Superior temporal gyrus (tissue), 1 donor: Measurements from ENCODE around the gene EEF2.

Experiments used
- DNase-seq: peaks from one replicate; pipeline ENCODE4 v3.0.0-alpha.2; 2016; ENCODE audit errors: extremely low spot score

Gene EEF2

GRCh38 chr19:3984908-3985642 is at the start of gene EEF2:
TSS of gene EEF2 (minus strand) at chr19:3985463. CDS start at chr19:3985380, 83 bp downstream.
- DNase-seq = peak; percentile 95

- peak; percentile 90 for DNase-seq
Observed at GRCh38 chr19:4034048-4035017, 49.1 kb upstream of the EEF2 start.

GRCh38 chr19:4033028-4033956 is 48.0 kb upstream of the EEF2 start:
- DNase-seq = no peak

- DNase-seq = no peak
Observed at GRCh38 chr19:4032436-4032835, 47.2 kb upstream of the EEF2 start.

GRCh38 chr19:4031420-4031819 is 46.2 kb upstream of the EEF2 start:
- no peak for DNase-seq

- no peak for DNase-seq
Observed at GRCh38 chr19:4030981-4031380, 45.7 kb upstream of the EEF2 start.

GRCh38 chr19:4030552-4030951 is 45.3 kb upstream of the EEF2 start:
- no peak for DNase-seq

GRCh38 chr19:4029247-4029614 is 44.0 kb upstream of the EEF2 start:
- no peak for DNase-seq

- no peak for DNase-seq
Observed at GRCh38 chr19:4028334-4029246, 43.3 kb upstream of the EEF2 start.

- DNase-seq = no peak
Observed at GRCh38 chr19:4027146-4027545, 41.9 kb upstream of the EEF2 start.

- DNase-seq = no peak
Observed at GRCh38 chr19:4025317-4025716, 40.1 kb upstream of the EEF2 start.

GRCh38 chr19:4023600-4024398 is 38.5 kb upstream of the EEF2 start:
- no peak for DNase-seq

- DNase-seq = no peak
Observed at GRCh38 chr19:4019578-4019977, 34.3 kb upstream of the EEF2 start.

- DNase-seq = no peak
Observed at GRCh38 chr19:4018775-4019504, 33.7 kb upstream of the EEF2 start.

GRCh38 chr19:4018140-4018613 is 32.9 kb upstream of the EEF2 start:
- peak; percentile 64 for DNase-seq

GRCh38 chr19:4016903-4017638 is 31.8 kb upstream of the EEF2 start:
- no peak for DNase-seq

GRCh38 chr19:4016486-4016885 is 31.2 kb upstream of the EEF2 start:
- DNase-seq = peak; percentile 89

GRCh38 chr19:4015705-4016402 is 30.6 kb upstream of the EEF2 start:
- DNase-seq = no peak
